ENCODE measurements around the gene DIP2A. TPM values are rescaled to one million over a fixed set of nuclear protein-coding genes. Genes with fewer than 3 reads are reported as not detected.

The DIP2A gene
- total and polyA plus RNA-seq, 2 of the 13 experiments (the other 11 are each of a cell fraction or from before 2014, with no cell fraction given), result 18.5 to 37.6 TPM

DNA sequence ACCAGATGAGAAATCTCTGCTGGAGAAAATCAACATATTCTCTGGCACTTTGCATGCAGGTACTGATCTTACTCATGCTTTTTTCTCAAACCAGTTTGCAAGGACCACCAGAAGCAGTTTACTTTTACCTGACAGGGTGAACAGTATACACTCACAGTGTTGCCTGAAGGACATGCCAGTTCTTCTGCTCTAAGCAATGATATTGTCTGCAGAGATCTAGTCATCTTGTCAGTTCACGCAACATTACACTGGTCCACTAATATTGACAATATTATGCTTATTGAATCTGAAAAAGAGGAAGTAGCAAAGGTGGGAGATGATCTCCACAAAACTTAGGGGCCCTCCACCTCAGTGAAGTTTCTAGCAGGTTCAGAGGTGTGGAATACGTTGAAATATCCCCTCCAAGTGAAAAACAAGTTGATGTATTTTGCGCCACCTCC is 150.0 kb downstream of the DIP2A start:
- no peak for DNase-seq (ENCODE audit: low spot score)
- Histone ChIP-seq H2AFZ (ENCODE audit: low read length) (no peak overlapping the region), H3K27me3 (ENCODE audit: control insufficient read depth in 1 of 2, insufficient read depth in 2 of 2, low read length in 2 of 2) (peaks cover 0 to 28% of the 10 kb centered on the region in 2 experiments; a peak in 4 of 5 replicates), H3K9ac (ENCODE audit: insufficient read depth, low read depth, low read length) (no peak overlapping the region), H3K27ac (ENCODE audit: extremely low read length, insufficient read depth, low read length) (no peak overlapping the region), H3K4me1 (ENCODE audit: insufficient read depth, low read length) (peaks cover 21% of the 10 kb centered on the region), H3K79me2 (ENCODE audit: insufficient read depth, low read length) (no peaks in the 10 kb centered on the region), H3K9me3 (ENCODE audit: low read length) (no peaks in the 10 kb centered on the region), H4K20me1 (ENCODE audit: insufficient read depth, low read length) (no peaks in the 10 kb centered on the region), H3K36me3 (replicated peaks in 1 of 2; ENCODE audit: control insufficient read depth in 1 of 2, insufficient read depth in 2 of 2, low read length in 2 of 2) (no peaks in the 10 kb centered on the region), H3K4me2 (ENCODE audit: low read depth, low read length) (no peak overlapping the region), H3K4me3 (replicated peaks in 1 of 3; ENCODE audit: insufficient read depth in 1 of 3, low read depth in 2 of 3, low read length in 3 of 3) (no peak overlapping the region)
- in situ Hi-C loops (cut with HindIII; ENCODE audit: extremely low pct_ligation_motif_present, low pct_unique_long_range_greater_than_20kb), result no loop called here
- no peak for FAIRE-seq
- intact Hi-C loops (cut with micrococcal nuclease; ENCODE audit: unreplicated experiment), result no loop called here
- no TSS peak for BruUV-seq (replicated peaks)
- WGBS (ENCODE audit: low lambda C conversion rate), result 56% methylated on average over 3 of the region's 3 CpGs
- POLR2A ChIA-PET, result interaction anchor here (1.0 kb wide), 1 partner anchor 27 kb away, joined by 3 read pairs; the partner anchor contains the start of gene PRMT2
- no peak for TF ChIP-seq ZFX (CRISPR knock-in tag; IDR thresholded peaks at IDR 0.05; ENCODE audit: low read depth)
- no peak for TF ChIP-seq TBX3 (IDR thresholded peaks at IDR 0.05; ENCODE audit: borderline replicate concordance)
- no peak for TF ChIP-seq KLF11 (CRISPR knock-in tag; IDR thresholded peaks at IDR 0.05)
- TF ChIP-seq ZFP37 (CRISPR knock-in tag; IDR thresholded peaks at IDR 0.05; ENCODE audit: borderline replicate concordance), result no peak
- CTCF ChIA-PET (ENCODE audit: low intra/inter-chr PET ratio, low total read pairs), result no interaction called here
- ATAC-seq, result no peak

DNA sequence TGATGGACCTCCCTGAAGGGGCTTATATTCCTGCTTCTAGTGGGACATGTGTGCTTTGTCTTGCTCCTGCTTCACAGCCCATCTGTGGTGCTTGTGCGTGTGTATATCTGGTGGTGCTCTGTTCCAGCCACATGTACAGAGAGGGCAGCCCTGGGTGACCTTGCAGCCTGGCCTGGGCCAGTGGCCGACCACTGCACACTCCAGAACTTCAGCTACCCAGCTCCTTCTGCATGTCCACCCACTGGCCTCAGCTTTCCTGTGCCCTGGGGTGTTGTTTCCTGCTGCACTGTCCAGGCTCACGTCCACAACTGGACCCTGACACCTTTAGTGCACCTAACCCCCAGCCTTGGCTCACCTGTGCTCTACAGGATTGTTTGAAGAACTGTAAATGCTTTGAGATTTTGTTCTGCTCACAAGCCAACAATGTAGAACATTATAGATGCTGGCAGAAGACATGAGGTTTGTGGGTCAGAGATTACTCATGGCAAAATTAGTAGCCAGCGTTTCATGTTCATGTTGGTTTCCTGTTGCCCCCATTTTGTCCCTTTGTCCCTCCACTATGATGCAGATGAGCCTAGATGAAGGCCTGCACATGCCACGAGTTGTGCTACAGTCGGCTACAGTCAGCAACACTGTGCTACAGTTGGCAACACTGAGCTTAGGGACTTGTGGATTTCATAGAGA is 151.5 kb downstream of the DIP2A start:
- H3K4me2 ChIP-seq (ENCODE audit: low read depth, low read length), result peak overlapping the region; percentile 10; the same call in 1 of the 2 replicates
- ATAC-seq (peak; percentile 52; the same call in 2 of the 3 replicates), FAIRE-seq (no peak), DNase-seq (ENCODE audit: low spot score) (no peak)
- H4K20me1 ChIP-seq (ENCODE audit: insufficient read depth, low read length), result no peaks in the 10 kb centered on the region
- WGBS (ENCODE audit: low lambda C conversion rate), result 23% methylated on average over 5 of the region's 6 CpGs
- no TSS peak for BruUV-seq (replicated peaks)
- H2AFZ ChIP-seq (ENCODE audit: low read length), result no peak overlapping the region
- intact Hi-C loops (cut with micrococcal nuclease; ENCODE audit: unreplicated experiment) (no loop called here), in situ Hi-C loops (cut with HindIII; ENCODE audit: extremely low pct_ligation_motif_present, low pct_unique_long_range_greater_than_20kb) (no loop called here)
- peaks cover 22% of the 10 kb centered on the region for H3K4me1 ChIP-seq (ENCODE audit: insufficient read depth, low read length)
- no peak overlapping the region for H3K4me3 ChIP-seq (replicated peaks in 1 of 3; ENCODE audit: insufficient read depth in 1 of 3, low read depth in 2 of 3, low read length in 3 of 3)
- CTCF ChIA-PET (ENCODE audit: low intra/inter-chr PET ratio, low total read pairs), result no interaction called here
- H3K27me3 ChIP-seq (ENCODE audit: control insufficient read depth in 1 of 2, insufficient read depth in 2 of 2, low read length in 2 of 2), result peaks cover 0 to 21% of the 10 kb centered on the region in 2 experiments; a peak in 4 of 5 replicates
- no peaks in the 10 kb centered on the region for H3K79me2 ChIP-seq (ENCODE audit: insufficient read depth, low read length)
- TF ChIP-seq ZNF687 (CRISPR knock-in tag; IDR thresholded peaks at IDR 0.05), result peak; percentile 50
- no peak for TF ChIP-seq KAT7 (CRISPR knock-in tag; IDR thresholded peaks at IDR 0.05; ENCODE audit: borderline replicate concordance)
- peak; percentile 44; the same call in 1 of the 2 replicates for TF ChIP-seq ZNF441 (CRISPR knock-in tag; IDR thresholded peaks at IDR 0.05; ENCODE audit: borderline replicate concordance)
- peak; percentile 11; the same call in 1 of the 2 replicates for TF ChIP-seq ETV5 (CRISPR knock-in tag; IDR thresholded peaks at IDR 0.05; ENCODE audit: borderline replicate concordance)
- POLR2A ChIA-PET, result no interaction called here
- H3K36me3 ChIP-seq (replicated peaks in 1 of 2; ENCODE audit: control insufficient read depth in 1 of 2, insufficient read depth in 2 of 2, low read length in 2 of 2), result no peaks in the 10 kb centered on the region
- H3K9ac ChIP-seq (ENCODE audit: insufficient read depth, low read depth, low read length), result no peak overlapping the region
- H3K9me3 ChIP-seq (ENCODE audit: low read length), result no peaks in the 10 kb centered on the region
- H3K27ac ChIP-seq (ENCODE audit: extremely low read length, insufficient read depth, low read length), result no peak overlapping the region

Data from HepG2 (cell line).